NCI-H82 (cell line): ENCODE measurements around the gene ETHE1.
A peak's percentile ranks its signal among the peaks of the same experiment; 100 is the strongest.

ENCODE experiments used
- DNase-seq: peaks from one replicate; lab custom pipeline; 2025; lab: John Stamatoyannopoulos, UW

ETHE1 gene

DNA sequence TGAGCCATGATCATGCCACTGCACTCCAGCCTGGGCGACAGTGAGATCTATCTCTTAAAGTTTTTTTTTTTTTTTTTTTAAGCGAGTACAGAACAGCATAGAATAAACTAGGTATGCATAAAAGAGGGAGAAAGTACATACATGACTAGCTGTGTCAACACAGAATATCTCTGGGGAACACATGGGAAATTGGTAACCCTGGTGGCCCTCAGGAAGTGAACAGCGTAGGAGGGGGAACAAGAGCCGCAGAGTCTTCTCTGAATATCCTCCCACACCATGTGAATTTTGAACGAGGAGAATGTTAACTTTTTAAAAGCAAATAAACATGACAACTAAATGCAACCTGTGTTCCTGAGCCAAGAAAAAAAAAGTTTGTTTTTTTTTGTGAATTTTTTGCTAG is 37.7 kb downstream of the ETHE1 start:
- DNase-seq, result no peak

DNA sequence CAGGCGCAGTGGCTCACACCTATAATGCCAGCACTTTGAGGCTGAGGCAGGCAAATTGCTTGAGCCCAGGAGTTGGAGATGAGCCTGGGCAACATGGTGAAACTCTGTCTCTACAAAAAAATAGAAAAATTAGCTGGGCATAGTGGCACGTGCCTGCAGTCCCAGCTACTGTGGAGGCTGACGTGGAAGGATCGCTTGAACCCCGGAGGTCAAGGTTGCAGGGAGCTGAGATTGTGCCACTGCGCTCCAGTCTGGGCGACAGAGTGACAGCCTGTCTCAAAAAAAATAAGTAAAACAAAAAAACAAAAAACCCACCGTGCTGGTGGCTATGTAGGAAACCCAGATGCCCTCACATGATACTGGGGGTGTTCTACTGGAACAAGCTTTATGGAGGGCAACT is 38.8 kb downstream of the ETHE1 start:
- DNase-seq, result no peak

DNA sequence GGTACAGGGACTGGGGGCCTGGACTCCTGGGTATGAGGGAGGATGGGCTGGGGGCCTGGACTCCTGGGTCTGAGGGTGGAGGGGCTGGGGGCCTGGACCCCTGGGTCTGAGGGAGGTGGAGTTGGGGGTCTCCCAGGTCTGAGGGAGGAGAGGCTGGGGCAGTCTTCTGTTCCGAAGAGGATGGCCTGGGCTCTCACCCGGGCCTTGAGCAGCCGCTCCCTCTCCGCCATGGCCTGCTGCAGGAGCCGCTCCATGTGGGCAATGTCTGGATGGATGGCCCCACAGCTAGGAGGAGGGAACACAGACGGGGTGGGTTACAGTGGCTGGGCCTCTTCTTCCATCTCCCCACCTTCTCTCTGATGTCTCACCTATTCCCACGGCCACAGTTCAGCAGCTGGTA is 40.6 kb downstream of the ETHE1 start:
- no peak for DNase-seq

GRCh38 chr19:43485951-43486350 is 41.0 kb downstream of the ETHE1 start:
- no peak for DNase-seq

DNA sequence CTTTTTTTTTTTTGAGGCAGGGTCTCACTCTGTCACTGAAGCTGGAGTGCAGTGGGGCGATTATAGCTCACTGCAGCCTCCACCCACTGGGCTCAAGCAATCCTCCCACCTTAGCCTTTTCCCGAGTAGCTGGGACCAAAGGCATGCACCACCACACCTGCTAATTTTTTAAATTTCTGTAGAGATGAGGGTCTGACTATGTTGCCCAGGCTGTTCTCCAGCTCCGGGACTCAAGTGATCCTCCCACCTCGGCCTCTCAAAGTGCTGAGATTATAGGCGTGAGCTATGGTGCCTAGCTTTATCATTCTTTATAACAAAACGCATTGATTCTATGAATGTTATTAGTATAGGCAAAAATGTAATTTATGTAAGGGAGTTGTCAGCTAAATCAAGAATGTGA is 43.7 kb downstream of the ETHE1 start:
- no peak for DNase-seq

GRCh38 chr19:43482193-43482592 is 44.8 kb downstream of the ETHE1 start:
- DNase-seq, result no peak

DNA sequence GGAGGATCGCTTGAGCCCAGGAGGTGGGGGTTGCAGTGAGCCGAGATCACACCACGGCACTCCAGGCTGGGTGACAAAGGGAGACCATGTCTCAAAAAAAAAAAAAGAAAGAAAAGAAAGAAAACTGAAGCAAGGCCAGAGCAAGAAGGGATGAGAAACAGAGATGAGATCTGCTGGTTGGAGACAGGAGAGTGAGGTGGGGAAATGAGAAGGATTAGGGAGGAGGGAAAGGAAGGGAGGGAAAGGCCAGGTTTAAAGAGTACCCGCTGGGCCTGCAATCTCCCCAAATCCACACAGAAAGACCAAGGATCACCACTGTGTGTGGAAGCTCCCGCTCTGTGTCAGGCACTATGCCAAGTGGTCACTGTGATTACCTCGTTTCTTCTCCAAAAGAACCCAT is 45.3 kb downstream of the ETHE1 start:
- no peak for DNase-seq

DNA sequence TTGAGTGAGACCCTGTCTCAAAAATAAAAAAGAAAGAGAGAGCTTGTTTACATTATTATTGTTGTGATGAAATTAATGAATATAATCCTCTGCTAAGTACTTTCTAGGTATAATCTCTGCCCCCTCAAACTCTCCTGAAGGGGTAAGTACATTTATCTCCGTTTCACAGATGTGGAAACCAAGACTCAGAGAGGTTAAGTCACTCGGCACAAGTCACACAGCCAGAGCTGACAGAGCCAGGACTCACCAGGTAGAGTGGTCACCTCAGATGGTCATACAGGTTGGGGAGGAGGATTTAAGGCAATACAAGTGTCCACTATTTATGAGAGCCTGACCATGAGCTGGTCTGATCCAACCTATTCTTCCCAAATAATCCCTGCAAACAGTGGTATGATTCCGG is 46.4 kb downstream of the ETHE1 start:
- DNase-seq, result no peak

- DNase-seq, result no peak
These were observed 46.9 kb downstream of the ETHE1 start for GRCh38 chr19:43479961-43480561.

DNA sequence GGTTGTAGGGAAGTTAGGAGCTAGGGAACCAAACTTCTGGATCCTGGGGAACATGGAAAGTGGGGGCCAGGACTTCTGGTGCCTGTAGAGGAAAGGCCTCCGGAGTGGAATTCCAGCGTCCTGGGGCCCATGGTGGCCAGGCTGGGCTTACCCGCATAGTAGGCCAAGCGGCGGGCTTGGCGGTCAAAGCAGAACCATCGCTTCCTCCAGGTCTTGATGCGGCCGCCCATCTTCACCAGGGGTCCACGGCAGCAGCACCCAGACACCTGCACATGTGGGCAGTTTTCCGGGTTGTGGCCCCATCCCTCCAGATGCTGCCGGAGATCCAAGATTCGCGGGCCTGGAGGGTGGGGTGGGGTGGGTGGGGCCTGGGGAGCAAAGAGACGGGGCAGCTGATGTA is 47.8 kb downstream of the ETHE1 start:
- no peak for DNase-seq

DNA sequence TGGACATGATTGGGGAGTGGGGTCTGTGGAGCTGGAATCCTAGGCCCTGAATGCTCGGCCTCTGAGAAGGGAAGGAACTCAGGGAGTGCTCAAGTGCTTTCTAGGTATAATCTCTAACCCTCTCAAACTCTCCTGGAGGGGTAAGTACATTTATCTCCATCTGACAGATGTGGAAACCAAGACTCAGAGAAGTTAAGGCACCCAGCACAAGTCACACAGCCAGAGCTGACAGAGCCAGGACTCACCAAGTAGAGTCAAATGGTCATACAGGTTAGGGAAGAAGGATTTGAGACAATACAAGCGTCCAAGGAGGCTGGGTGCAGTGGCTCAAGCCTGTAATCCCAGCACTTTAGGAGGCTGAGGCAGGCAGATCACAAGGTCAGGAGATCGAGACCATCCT is 48.7 kb downstream of the ETHE1 start:
- DNase-seq, result no peak

GRCh38 chr19:43476606-43477005 is 50.4 kb downstream of the ETHE1 start:
- no peak for DNase-seq

- DNase-seq, result peak; percentile 92
These were observed 51.9 kb downstream of the ETHE1 start for GRCh38 chr19:43474986-43475705.

DNA sequence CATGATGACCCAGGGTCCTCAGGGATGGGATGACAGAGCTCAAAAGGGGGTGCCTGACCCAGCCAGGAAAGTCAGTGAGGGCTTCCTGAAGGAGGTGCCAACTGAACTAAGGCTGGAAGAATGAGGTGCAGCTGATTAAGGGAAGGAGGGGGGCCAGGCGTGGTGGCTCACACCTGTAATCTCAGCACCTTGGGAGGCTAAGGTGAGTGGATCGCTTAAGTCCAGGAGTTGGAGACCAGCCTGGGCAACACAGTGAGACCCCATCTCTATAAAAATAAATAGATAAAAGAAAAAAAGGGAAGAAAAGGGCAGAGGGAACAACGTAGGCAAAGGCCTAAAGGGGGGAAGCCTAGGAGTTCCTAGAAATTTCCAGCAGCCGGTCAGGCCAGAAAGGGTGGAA is 52.5 kb downstream of the ETHE1 start:
- DNase-seq, result no peak

DNA sequence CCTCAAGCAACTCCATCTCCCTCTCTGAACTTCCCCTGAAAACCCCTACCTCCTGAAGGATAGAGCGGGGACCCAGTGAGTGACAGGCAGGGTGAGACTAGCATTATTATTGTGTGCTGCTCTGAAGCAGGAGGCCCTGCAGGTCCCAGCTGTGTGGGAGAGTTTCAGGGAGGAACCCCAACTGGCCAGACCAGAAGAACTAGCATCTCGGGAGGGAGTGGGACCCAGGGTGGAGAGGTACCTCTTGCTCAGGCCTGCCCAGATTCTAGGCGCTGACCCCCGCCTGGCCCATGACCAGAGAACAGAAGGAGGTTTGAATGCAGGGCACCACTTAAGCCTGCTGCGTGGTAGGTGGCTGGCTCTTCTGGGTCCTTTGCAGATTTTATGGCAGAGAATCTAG is 55.9 kb downstream of the ETHE1 start:
- DNase-seq, result no peak

GRCh38 chr19:43470288-43470687 is 56.7 kb downstream of the ETHE1 start:
- no peak for DNase-seq

GRCh38 chr19:43469160-43469480 is 57.9 kb downstream of the ETHE1 start:
- no peak for DNase-seq

DNA sequence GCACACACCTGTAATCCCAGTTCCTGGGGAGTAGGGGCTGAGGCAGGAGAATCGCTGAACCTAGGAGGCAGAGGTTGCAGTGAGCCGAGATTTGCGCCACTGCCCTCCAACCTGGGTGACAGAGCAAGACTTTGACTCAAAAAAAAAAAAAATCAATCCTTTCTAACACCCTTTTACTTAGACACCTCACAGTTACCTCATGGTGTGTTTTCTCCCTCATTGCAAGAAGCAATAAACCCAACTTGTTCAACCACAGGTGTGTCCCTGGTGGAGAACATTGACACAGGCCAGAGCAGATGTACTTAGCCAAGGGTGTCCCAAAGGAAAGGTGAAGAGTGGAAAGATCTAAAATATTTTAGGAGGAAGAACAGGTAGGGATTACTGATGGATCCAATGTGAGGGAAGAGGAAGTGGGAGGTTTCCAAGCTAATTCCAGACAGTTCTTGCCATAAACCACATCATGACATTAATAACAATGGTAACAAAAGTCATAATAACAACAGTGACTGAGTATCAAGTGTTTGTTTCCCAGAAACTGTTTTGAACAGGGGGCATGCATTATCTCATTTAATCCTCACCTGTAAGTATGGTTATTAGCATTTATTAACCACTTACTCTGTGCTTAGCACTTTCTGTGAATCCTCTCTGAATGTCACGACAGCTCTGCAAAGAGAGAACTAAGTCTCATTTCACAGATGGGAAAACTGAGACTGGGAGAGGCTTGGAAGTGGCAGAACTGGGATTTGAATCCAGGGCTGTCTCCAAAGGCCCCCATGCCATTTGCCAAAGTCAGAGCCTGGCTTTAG is 58.4 kb downstream of the ETHE1 start:
- no peak for DNase-seq

DNA sequence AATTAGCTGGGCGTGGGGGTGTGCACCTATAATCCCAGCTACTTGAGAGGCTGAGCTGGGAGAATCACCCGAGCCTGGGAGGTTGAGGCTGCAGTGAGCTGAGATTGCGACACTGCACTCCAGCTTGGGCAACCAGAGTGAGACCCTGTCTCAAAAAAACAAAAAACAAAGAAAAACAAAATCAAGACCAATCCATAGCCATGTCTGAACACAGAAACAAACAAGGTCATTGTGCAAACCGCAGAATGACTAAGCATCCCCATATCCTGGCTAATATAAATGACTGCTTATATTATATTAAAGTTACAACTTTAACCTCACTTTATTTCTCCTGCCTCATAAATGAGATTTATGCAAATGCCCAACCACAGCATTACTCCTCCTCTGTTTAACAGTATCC is 59.3 kb downstream of the ETHE1 start:
- DNase-seq, result no peak

DNA sequence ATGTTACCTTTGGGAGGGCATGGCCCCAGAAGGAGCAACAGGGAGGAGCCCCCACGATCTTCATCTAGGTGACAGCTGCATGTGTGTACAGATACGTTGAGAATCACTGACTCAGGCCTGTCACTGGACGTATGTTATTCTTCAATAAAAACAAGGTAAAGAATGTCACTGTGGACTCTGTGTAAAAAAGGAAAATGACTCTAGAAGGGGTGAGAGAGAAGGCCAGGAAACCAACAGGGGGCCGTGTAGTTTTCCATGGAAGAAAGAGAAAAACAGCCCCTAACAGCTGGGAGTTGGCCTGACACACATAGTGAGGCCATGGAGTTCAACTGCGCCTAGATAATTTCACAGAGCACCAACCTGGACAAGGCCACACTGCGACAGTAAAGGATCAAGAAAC is 59.7 kb downstream of the ETHE1 start:
- no peak for DNase-seq

- no peak for DNase-seq
These were observed 60.2 kb downstream of the ETHE1 start for GRCh38 chr19:43466793-43467192.

- DNase-seq, result no peak
These were observed 61.4 kb downstream of the ETHE1 start, which contains the start of gene LYPD3 for GRCh38 chr19:43465468-43466120. LYPD3 (minus strand) TSS chr19:43465608; CDS start chr19:43465571, 37 bp downstream.
